A549 (cell line): Measurements from ENCODE around the gene TIAM2.

Source experiments
- CHD2 ChIP-seq: fragments of 150-350 bp; IDR thresholded peaks from 2 replicates; pipeline ENCODE4 v1.6.1; 2014; ENCODE audit warnings: low read length; ENCODE audit not compliant: partially characterized antibody
- CTCF ChIP-seq: fragments of >200 bp; sonication (Bioruptor Twin); formaldehyde crosslinking; IDR thresholded peaks from 3 replicates; pipeline ENCODE4 v1.5.1; 2016
- EHMT2 ChIP-seq: fragments of 200-600 bp; sonication (generic); IDR thresholded peaks from 2 replicates; pipeline ENCODE4 v1.6.1; 2016; ENCODE audit warnings: antibody characterized with exemption, low read depth, mild to moderate bottlenecking, moderate library complexity
- EP300 ChIP-seq, 2 experiments: fragments of >200 bp; sonication (Bioruptor Twin); formaldehyde crosslinking; IDR thresholded peaks; 2 replicates in 1 of 2; 3 replicates in 1 of 2; pipeline ENCODE4 v1.6.1; 2016 to 2017
- HDAC2 ChIP-seq: fragments of 200-600 bp; sonication (generic); IDR thresholded peaks from 2 replicates; pipeline ENCODE4 v1.6.1; 2016
- MAFK ChIP-seq: fragments of 450-650 bp; IDR thresholded peaks from 2 replicates; pipeline ENCODE4 v1.6.1; 2014; ENCODE audit not compliant: partially characterized antibody
- MAZ ChIP-seq: fragments of 150-350 bp; IDR thresholded peaks from 2 replicates; pipeline ENCODE4 v1.6.1; 2014; ENCODE audit warnings: antibody characterized with exemption, low read depth, low read length, borderline replicate concordance
- MYC ChIP-seq: IDR thresholded peaks from 2 replicates; pipeline ENCODE4 v1.6.1; 2012; ENCODE audit warnings: mild to moderate bottlenecking, inconsistent platforms, low read length, improper control_type of control experiment, borderline replicate concordance
- POLR2A ChIP-seq: IDR thresholded peaks from 2 replicates; pipeline ENCODE4 v1.6.1; 2012; ENCODE audit warnings: mild to moderate bottlenecking, low read length
- POLR2AphosphoS2 ChIP-seq: conservative IDR thresholded peaks from 2 replicates; pipeline ENCODE4 v1.6.1; 2012; ENCODE audit warnings: low read length, improper control_type of control experiment, inconsistent platforms
- RAD21 ChIP-seq, 2 experiments: fragments of >200 bp in 1 of 2; sonication (Bioruptor Twin) in 1 of 2; formaldehyde crosslinking in 1 of 2; IDR thresholded peaks in 1 of 2; conservative IDR thresholded peaks in 1 of 2; 2 replicates in 1 of 2; 3 replicates in 1 of 2; pipeline ENCODE4 v1.6.1; 2012 to 2018; ENCODE audit warnings: inconsistent platforms in 1 of 2
- RARB ChIP-seq: fragments of 250-450 bp; sonication (Bioruptor Pico); IDR thresholded peaks from 2 replicates; pipeline ENCODE4 v1.8.0; 2021; ENCODE audit warnings: mild to moderate bottlenecking, moderate library complexity
- RFX5 ChIP-seq: fragments of 450-650 bp; IDR thresholded peaks from 2 replicates; pipeline ENCODE4 v1.7.1; 2014; ENCODE audit warnings: antibody characterized with exemption, mild to moderate bottlenecking, moderate library complexity
- TP53 ChIP-seq: fragments of 250-450 bp; sonication (Bioruptor Pico); IDR thresholded peaks from 2 replicates; pipeline ENCODE4 v1.5.0; 2021; ENCODE audit warnings: mild to moderate bottlenecking, moderate library complexity

GRCh38 chr6:155132617-155133016 is 137.5 kb downstream of the TIAM2 start:
- no peak for TF ChIP-seq HDAC2
- TF ChIP-seq CTCF, result no peak
- no peak for TF ChIP-seq MAFK
- TF ChIP-seq TP53 (CRISPR knock-in tag), result no peak
- TF ChIP-seq EHMT2, result no peak
- TF ChIP-seq RARB (CRISPR knock-in tag), result no peak
- no peak for TF ChIP-seq RAD21 (conservative IDR thresholded peaks at IDR 0.05 in 1 of 2, IDR thresholded peaks at IDR 0.05 in 1 of 2)
- TF ChIP-seq MYC, result no peak
- TF ChIP-seq RFX5, result no peak
- no peak for TF ChIP-seq EP300 (IDR thresholded peaks at IDR 0.05)
- no peak for TF ChIP-seq POLR2AphosphoS2
- no peak for TF ChIP-seq CHD2
- no peak for TF ChIP-seq POLR2A
- no peak for TF ChIP-seq MAZ
